K562 (cell line): ENCODE results near the gene FRRS1L. TPM values are rescaled to one million over a fixed set of nuclear protein-coding genes. Genes with fewer than 3 reads are reported as not detected.

Source experiments
- ATAC-seq: fragments of 200-7000 bp; cut with Tn5 transposase; 3 replicates; pipeline ENCODE4 v1.9.1; 2020; ENCODE audit warnings: moderate library complexity
- BruUV-seq: library from RNA; stranded (reverse); fragments of 400-500 nt; replicated peaks from 2 replicates; lab custom pipeline; 2021; lab: Mats Ljungman, UMichigan
- CTCF ChIA-PET: fragments of 300-600 bp; formaldehyde crosslinking; extraction: SDS; loops from one replicate; lab custom pipeline; 2021; ENCODE audit warnings: low intra/inter-chr PET ratio; lab: Yijun Ruan, JAX
- POLR2A ChIA-PET: fragments of 300-600, 350-650 bp; sonication (Branson Sonifier 250); formaldehyde crosslinking; extraction: SDS; loops from one replicate; lab custom pipeline; 2021; ENCODE audit warnings: antibody characterized with exemption, inconsistent platforms; lab: Yijun Ruan, JAX
- DNase-seq, 4 experiments: peaks; one replicate each; pipeline versions ENCODE4 v3.0.0 to v3.0.0-alpha.2; 2011 to 2018; ENCODE audit warnings: low spot score in 3 of 4, mixed read lengths in 3 of 4; ENCODE audit errors: extremely low read depth in 1 of 4
- FAIRE-seq: peaks from 2 replicates; lab custom pipeline; 2011; peaks lifted over from hg19 to GRCh38; lab: Jason Lieb, UNC
- H2AFZ ChIP-seq: 2 replicates; pipeline ENCODE4 v1.6.0; 2011; ENCODE audit warnings: low read depth, low read length, control low read depth, inconsistent platforms
- H3K27ac ChIP-seq: fragments of 200-600 bp; 3 replicates; pipeline ENCODE4 v1.8.0; 2011; ENCODE audit warnings: low read depth, mild to moderate bottlenecking, control low read depth, inconsistent platforms, low read length, moderate library complexity, mixed read lengths; ENCODE audit errors: extremely low read depth
- H3K27me3 ChIP-seq, 2 experiments: fragments of 300-600 bp in 1 of 2; 2 replicates in 1 of 2; 3 replicates in 1 of 2; pipeline versions ENCODE4 v1.6.0 to v1.8.0; 2011; ENCODE audit warnings: inconsistent platforms in 2 of 2, low read length in 2 of 2, mild to moderate bottlenecking in 1 of 2, mixed read lengths in 1 of 2, moderate library complexity in 1 of 2; ENCODE audit not compliant: control insufficient read depth in 2 of 2, insufficient read depth in 2 of 2
- H3K36me3 ChIP-seq: fragments of 300-600 bp; 3 replicates; pipeline ENCODE4 v1.8.0; 2011; ENCODE audit warnings: mild to moderate bottlenecking, low read length, inconsistent platforms; ENCODE audit not compliant: control insufficient read depth, insufficient read depth
- H3K4me1 ChIP-seq, 2 experiments: fragments of 200-600 bp in 1 of 2; replicated peaks in 1 of 2; 2 replicates in 1 of 2; 3 replicates in 1 of 2; pipeline versions ENCODE4 v1.5.1 to v1.8.0; 2011; ENCODE audit warnings: inconsistent platforms in 2 of 2, low read length in 2 of 2, mild to moderate bottlenecking in 1 of 2, mixed read lengths in 1 of 2, moderate library complexity in 1 of 2; ENCODE audit not compliant: control insufficient read depth in 2 of 2, insufficient read depth in 2 of 2
- H3K4me2 ChIP-seq: 2 replicates; pipeline ENCODE4 v1.6.1; 2011; ENCODE audit warnings: low read length, control low read depth, inconsistent platforms, mixed read lengths; ENCODE audit not compliant: insufficient read depth
- H3K4me3 ChIP-seq: fragments of 200-600 bp; sonication (generic), shearing (Covaris generic); 2 replicates; pipeline ENCODE4 v1.5.1; 2016; ENCODE audit warnings: control low read depth, inconsistent platforms
- H3K79me2 ChIP-seq: fragments of 200-600 bp; 3 replicates; pipeline ENCODE4 v1.8.0; 2011; ENCODE audit warnings: low read length, inconsistent platforms; ENCODE audit not compliant: control insufficient read depth, insufficient read depth
- H3K9ac ChIP-seq, 2 experiments: 2 replicates each; pipeline versions ENCODE4 v1.6.0 to v1.6.1; 2011; ENCODE audit warnings: low read depth in 2 of 2, low read length in 2 of 2, control low read depth in 1 of 2, inconsistent platforms in 1 of 2, mild to moderate bottlenecking in 1 of 2, mixed read lengths in 1 of 2; ENCODE audit not compliant: insufficient read depth in 1 of 2
- H3K9me1 ChIP-seq: one replicate; pipeline ENCODE4 v1.6.0; 2011; ENCODE audit warnings: inconsistent platforms, mild to moderate bottlenecking, low read length, moderate library complexity; ENCODE audit not compliant: control insufficient read depth, insufficient read depth
- H3K9me3 ChIP-seq: replicated peaks from 2 replicates; pipeline ENCODE4 v1.5.1; 2011; ENCODE audit warnings: low read depth, low read length, inconsistent platforms; ENCODE audit not compliant: control insufficient read depth, insufficient read depth
- H4K20me1 ChIP-seq: replicated peaks from 2 replicates; pipeline ENCODE4 v1.6.1; 2011; ENCODE audit warnings: low read length, inconsistent platforms, mixed read lengths; ENCODE audit not compliant: control insufficient read depth, insufficient read depth
- BHLHE40 ChIP-seq: IDR thresholded peaks from 2 replicates; pipeline ENCODE4 v1.6.1; 2011; ENCODE audit warnings: low read length, improper control_type of control experiment
- CBX3 ChIP-seq, 2 experiments: IDR thresholded peaks; 1 replicate in 1 of 2; 2 replicates in 1 of 2; pipeline ENCODE4 v1.6.1; 2012; ENCODE audit warnings: inconsistent platforms in 2 of 2, low read length in 2 of 2, borderline replicate concordance in 1 of 2, control low read depth in 1 of 2
- ID3 ChIP-seq, 2 experiments: fragments of 250-450 bp in 1 of 2; fragments of 450-650 bp in 1 of 2; sonication (Bioruptor Pico) in 1 of 2; IDR thresholded peaks; 2 replicates each; pipeline versions ENCODE4 v1.6.1 to v1.8.0; 2016 to 2021; ENCODE audit warnings: mild to moderate bottlenecking in 2 of 2, moderate library complexity in 2 of 2, missing compliant biosample characterization in 1 of 2, missing genetic modification characterization in 1 of 2
- ILK ChIP-seq: fragments of 450-650 bp; IDR thresholded peaks from 2 replicates; pipeline ENCODE4 v1.6.1; 2016; ENCODE audit warnings: missing genetic modification characterization, low read depth, mild to moderate bottlenecking, missing compliant biosample characterization, moderate library complexity, borderline replicate concordance
- KAT2B ChIP-seq: IDR thresholded peaks from one replicate; pipeline ENCODE4 v1.6.1; 2012; ENCODE audit warnings: low read depth, mild to moderate bottlenecking, control low read depth, inconsistent platforms, low read length, moderate library complexity
- MBD2 ChIP-seq: sonication (generic); IDR thresholded peaks from 2 replicates; pipeline ENCODE4 v1.6.1; 2016; ENCODE audit warnings: low read depth, borderline replicate concordance
- NCOR1 ChIP-seq: fragments of 450-650 bp; IDR thresholded peaks from 2 replicates; pipeline ENCODE4 v1.6.1; 2016; ENCODE audit warnings: mild to moderate bottlenecking, moderate library complexity
- NFIX ChIP-seq: fragments of 250-450 bp; sonication (Bioruptor Pico); IDR thresholded peaks from 2 replicates; pipeline ENCODE4 v1.4.0; 2020; ENCODE audit warnings: low read depth, mild to moderate bottlenecking, moderate library complexity
- PHB2 ChIP-seq: fragments of 450-650 bp; IDR thresholded peaks from 2 replicates; pipeline ENCODE4 v1.6.1; 2017; ENCODE audit warnings: low read depth
- POLR2A ChIP-seq: fragments of 450-650 bp; conservative IDR thresholded peaks from 2 replicates; pipeline ENCODE4 v1.6.1; 2016
- SAP30 ChIP-seq: fragments of 200-600 bp; sonication (generic); IDR thresholded peaks from 2 replicates; pipeline ENCODE4 v1.6.1; 2012; ENCODE audit warnings: borderline replicate concordance, low read depth, mild to moderate bottlenecking, moderate library complexity, low read length, control low read depth, inconsistent platforms; ENCODE audit not compliant: insufficient read depth, poor library complexity, severe bottlenecking
- TAF1 ChIP-seq: IDR thresholded peaks from 2 replicates; pipeline ENCODE4 v1.6.1; 2011; ENCODE audit warnings: mild to moderate bottlenecking, low read length, moderate library complexity; ENCODE audit not compliant: insufficient read depth, control insufficient read depth, severe bottlenecking; ENCODE audit errors: extremely low read depth
- TFAP4 ChIP-seq: sonication (generic); formaldehyde crosslinking; IDR thresholded peaks from 2 replicates; pipeline ENCODE4 v1.8.0; 2022; ENCODE audit warnings: missing genetic modification reagents, mild to moderate bottlenecking, moderate library complexity, borderline replicate concordance
- ZBTB7A ChIP-seq: IDR thresholded peaks from 2 replicates; pipeline ENCODE4 v1.6.1; 2011; ENCODE audit warnings: low read depth, mild to moderate bottlenecking, low read length, moderate library complexity, borderline replicate concordance; ENCODE audit not compliant: control insufficient read depth
- ZNF57 ChIP-seq: fragments of 450-650 bp; formaldehyde crosslinking; IDR thresholded peaks from 2 replicates; pipeline ENCODE4 v1.4.0; 2020; ENCODE audit warnings: mild to moderate bottlenecking, moderate library complexity
- ZNF764 ChIP-seq: fragments of 250-450 bp; sonication (Bioruptor Pico); IDR thresholded peaks from 2 replicates; pipeline ENCODE4 v1.4.0; 2020; ENCODE audit warnings: low read depth, mild to moderate bottlenecking, moderate library complexity
- WGBS: fragments of 100-300 bp; shearing (Covaris generic); methylation state at CpG from one replicate; pipeline ENCODE4 v1.1.6; 2016; ENCODE audit warnings: low coverage, mixed read lengths; ENCODE audit not compliant: insufficient coverage; ENCODE audit errors: missing lambda C conversion rate; 5-methylcytosine and 5-hydroxymethylcytosine counted together
- in situ Hi-C: fragments of 300-500 bp; cut with MboI; formaldehyde crosslinking; loops from 4 replicates; pipeline ENCODE4 v1.15.0; 2018; ENCODE audit warnings: inconsistent platforms, mixed read lengths
- intact Hi-C: fragments of 100-400 bp; cut with micrococcal nuclease; formaldehyde crosslinking; loops from 2 replicates; pipeline ENCODE4 v1.14.2; 2022
- polyA plus RNA-seq, 8 experiments: library from polyadenylated mRNA; depleted of rRNA in 4 of 8; stranded (reverse) in 5 of 8; unstranded in 3 of 8; fragments of >200 nt; fragmentation: Nextera tagmentation in 2 of 8; fragmentation: Illumina TruSeq in 1 of 8; extraction: Ambion mirVana in 2 of 8; extraction: Trizol in 1 of 8; gene quantifications; 2 replicates each; pipeline versions ENCODE4 v1.2.1 to v1.2.3, GENCODE V29; 2011 to 2014; ENCODE audit warnings: inconsistent platforms in 1 of 8, missing spikeins in 1 of 8
- total RNA-seq, 7 experiments: library from RNA; depleted of rRNA in 6 of 7; stranded (reverse); fragments of >200 nt in 6 of 7; fragmentation: Illumina TruSeq in 2 of 7; extraction: Trizol in 2 of 7; gene quantifications; 2 replicates each; pipeline versions ENCODE4 v1.2.1 to v1.2.3, GENCODE V29; 2011 to 2021; ENCODE audit warnings: low replicate concordance in 1 of 7

FRRS1L gene
- total and polyA plus RNA-seq, 9 of the 15 experiments (the other 6 are each of a cell fraction or from before 2014, with no cell fraction given) = under 0.01 to 0.04 (median 0.03) TPM; not detected in 5

- TF ChIP-seq ZNF764 (CRISPR knock-in tag) (no peak), ILK (tag) (no peak), ID3 (CRISPR knock-in tag; IDR thresholded peaks at IDR 0.05) (no peak), ID3 (tag; IDR thresholded peaks at IDR 0.05) (peak; percentile 76; the same call in 1 of the 2 replicates)
- TF ChIP-seq, all 486 proteins: peak for 120
These were observed 47.4 kb downstream of the FRRS1L start, which contains the start of gene TMEM245 (continued) for GRCh38 chr9:109119439-109120203.

GRCh38 chr9:109118808-109119438 lies 48.1 kb downstream of the FRRS1L start:
- FAIRE-seq (no peak), ATAC-seq (peak; percentile 8), DNase-seq (peak in 2 of 4 experiments; percentile 22 to 31)
- Histone ChIP-seq H3K4me2 (peak overlapping the region; percentile 95), H3K36me3 (peaks cover 26% of the 10 kb centered on the region), H3K27me3 (no peaks in the 10 kb centered on the region), H3K9me3 (no peaks in the 10 kb centered on the region), H3K4me3 (peak overlapping the region; percentile 90), H3K9me1 (no peaks in the 10 kb centered on the region), H2AFZ (peak overlapping the region; percentile 73; the same call in 1 of the 2 replicates), H3K27ac (peak overlapping the region; percentile 85), H3K4me1 (peaks cover 32 to 49% of the 10 kb centered on the region in 2 experiments), H3K79me2 (peaks cover 59% of the 10 kb centered on the region), H3K9ac (peak overlapping the region; percentile 83 to 96), H4K20me1 (peaks cover 25% of the 10 kb centered on the region; the same call in 1 of the 2 replicates)
- no TSS peak for BruUV-seq
- in situ Hi-C loops = no loop called here
- WGBS = under 1% methylated on average over 15 of the region's 29 CpGs
- ChIA-PET CTCF (no interaction called here), POLR2A (interaction anchor here (0.6 to 5.9 kb wide), 6 partner anchors 9 to 86 kb away, joined by 3 to 48 read pairs (median 5); no protein-coding TSS in a partner anchor)
- intact Hi-C loops = loop anchor here (5.0 kb wide), 1 partner anchor 107 kb away; the partner anchor contains the start of gene CTNNAL1
- TF ChIP-seq SAP30 = peak; percentile 60
- TF ChIP-seq CBX3 (IDR thresholded peaks at IDR 0.05; ENCODE audit: borderline replicate concordance in 1 of 2, low read length in 2 of 2) = no peak
- no peak for TF ChIP-seq NCOR1
- TF ChIP-seq MBD2 = no peak
- no peak for TF ChIP-seq BHLHE40
- TF ChIP-seq TAF1 = no peak
- TF ChIP-seq NFIX (CRISPR knock-in tag) = no peak
- peak; percentile 40; the same call in 1 of the 2 replicates for TF ChIP-seq ZBTB7A
- no peak for TF ChIP-seq POLR2A
- TF ChIP-seq ZNF57 (CRISPR knock-in tag) = no peak
- no peak; the same call in 1 of the 2 replicates for TF ChIP-seq TFAP4 (CRISPR knock-in tag)
- TF ChIP-seq PHB2 = no peak
- no peak for TF ChIP-seq KAT2B
